Inflammatory macrophage treated with lipopolysaccharide for 1 hour (primary cell): ENCODE measurements around the gene EOMES.
"Not testable (repeated sequence)": the region's sequence is repeated elsewhere in the genome, so short reads cannot be mapped to it uniquely, and the experiment has no call there.

ENCODE experiments used
- DNase-seq, 2 donors: peaks; one replicate each; pipeline ENCODE4 v3.0.0-alpha.2; 2020 to 2022

EOMES gene

DNA sequence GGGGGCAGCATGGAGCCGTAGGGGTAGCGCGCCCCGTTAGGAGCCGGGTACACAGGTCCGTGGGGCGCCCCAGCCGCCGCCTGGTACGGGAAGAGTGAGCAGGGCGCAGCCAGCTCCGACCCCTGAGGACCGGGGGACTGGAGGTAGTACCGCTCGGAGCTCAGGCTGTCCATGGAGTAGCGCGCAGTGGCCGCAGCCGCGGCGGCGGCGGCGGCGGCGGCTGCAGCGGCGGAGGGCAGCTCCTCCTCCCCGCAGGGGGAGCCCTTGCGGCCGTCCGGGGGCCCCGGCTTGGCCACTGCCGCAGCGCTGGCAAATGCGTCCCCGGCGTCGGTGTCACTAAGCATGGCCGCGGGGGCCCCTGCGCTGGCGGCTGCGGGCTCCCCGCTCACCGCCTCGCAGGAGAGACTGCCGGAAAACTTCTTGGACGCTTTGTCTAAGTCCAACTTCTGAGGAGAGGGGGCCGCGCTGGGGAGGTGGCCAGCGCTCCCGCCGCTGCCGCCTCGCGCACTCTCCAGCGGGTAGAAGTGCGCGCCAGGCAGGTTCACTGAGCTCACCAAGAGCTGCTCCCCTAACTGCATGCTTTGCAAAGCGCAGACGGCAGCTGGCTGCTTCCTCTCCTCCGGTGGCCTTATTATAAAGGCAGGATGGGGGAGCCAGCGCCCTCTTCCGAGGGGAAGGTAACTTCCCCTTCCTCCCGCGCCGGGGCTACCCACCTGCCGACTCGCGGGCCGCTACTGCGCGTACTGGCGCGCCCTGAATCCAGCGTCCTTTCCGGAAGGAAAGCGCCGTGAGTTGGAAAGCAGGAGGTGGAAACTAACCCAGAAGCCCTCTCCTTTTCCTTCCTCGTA lies at the start of gene EOMES:
EOMES (minus strand) TSS at position 607 of the 848 bp plus-strand sequence; CDS start at position 578, 29 bp downstream.
- DNase-seq, result no peak

GRCh38 chr3:27770384-27770783 lies 48.3 kb upstream of the EOMES start:
- not testable (repeated sequence) for DNase-seq

GRCh38 chr3:27767000-27767399 lies 44.9 kb upstream of the EOMES start:
- no peak for DNase-seq

DNA sequence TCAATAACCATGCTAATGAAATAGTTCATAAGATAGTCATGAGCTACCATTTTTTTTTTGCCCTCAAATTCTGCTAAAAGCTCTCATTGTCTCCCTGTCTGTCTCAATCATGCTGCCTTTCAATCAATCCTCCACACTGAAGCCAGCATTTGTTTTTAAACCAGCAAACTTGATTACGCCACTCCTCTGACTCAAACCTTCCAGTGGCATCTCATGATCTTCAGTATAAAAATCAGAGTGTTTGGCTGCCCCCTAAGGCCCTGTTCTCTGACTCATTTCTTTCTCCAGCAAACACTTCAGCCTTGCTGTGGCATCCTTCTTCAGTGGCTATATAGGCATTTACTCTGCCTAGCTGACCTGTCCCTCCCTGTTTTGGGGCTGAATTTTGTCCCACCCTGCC lies 36.0 kb upstream of the EOMES start:
- peak; percentile 1 to 3 for DNase-seq

GRCh38 chr3:27756877-27757276 lies 34.8 kb upstream of the EOMES start:
- no peak for DNase-seq

DNA sequence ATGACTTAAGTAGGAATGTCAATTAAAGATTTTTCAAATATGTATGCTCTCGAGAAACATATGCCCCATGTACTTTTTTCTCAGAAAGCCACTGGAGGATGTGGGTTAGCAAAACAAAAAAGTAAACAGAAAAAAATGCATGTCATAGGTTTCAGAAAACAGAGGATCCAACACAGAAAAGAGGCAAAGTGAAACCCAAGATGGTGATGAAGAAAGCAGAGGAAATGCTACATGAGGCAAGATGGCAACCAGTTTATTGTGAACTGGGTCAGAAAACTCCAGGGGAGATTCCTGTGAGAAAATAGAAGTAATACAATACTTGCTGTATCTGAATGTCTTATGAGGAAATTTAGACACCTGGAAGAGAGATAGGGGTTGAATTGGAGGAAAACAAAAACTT lies 30.8 kb upstream of the EOMES start:
- no peak for DNase-seq

DNA sequence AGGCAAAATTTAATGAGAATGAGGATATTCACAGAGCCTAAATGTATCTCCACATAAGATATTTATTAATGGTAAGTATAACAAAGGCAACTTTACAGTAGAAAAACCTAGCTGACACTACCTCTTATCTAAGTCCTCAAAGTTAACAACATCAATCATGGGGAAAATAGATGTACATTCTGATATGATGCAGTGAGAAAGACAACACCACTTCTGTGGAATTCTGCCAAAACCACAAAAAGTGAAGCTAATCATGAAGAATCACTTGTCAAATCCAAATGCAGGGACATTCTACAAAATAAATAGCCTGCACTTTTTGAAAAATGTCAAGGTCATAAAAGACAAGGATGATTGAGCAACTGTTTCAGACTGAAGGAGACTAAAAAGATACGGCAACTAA lies 27.5 kb upstream of the EOMES start:
- DNase-seq, result no peak

- no peak for DNase-seq
These were observed 24.7 kb upstream of the EOMES start for GRCh38 chr3:27746838-27747237.

DNA sequence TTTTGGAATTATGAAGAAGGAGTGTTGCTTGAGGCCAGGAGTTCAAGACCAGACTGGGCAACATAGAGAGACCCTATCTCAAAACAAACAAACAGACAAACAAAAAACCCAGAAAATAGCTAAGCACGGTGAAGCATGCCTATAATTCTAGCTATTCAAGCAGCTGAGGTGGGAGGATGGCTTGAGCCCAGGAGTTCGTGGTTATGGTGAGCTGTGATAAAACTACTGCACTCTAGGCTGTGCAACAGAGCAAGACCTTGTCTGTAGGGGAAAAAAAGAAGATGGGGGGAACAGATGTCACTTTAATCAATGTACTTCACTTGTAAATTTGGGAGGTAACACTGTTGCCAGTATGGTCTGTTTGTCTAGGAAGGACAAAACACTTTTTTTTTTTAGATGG lies 18.7 kb upstream of the EOMES start:
- no peak for DNase-seq

DNA sequence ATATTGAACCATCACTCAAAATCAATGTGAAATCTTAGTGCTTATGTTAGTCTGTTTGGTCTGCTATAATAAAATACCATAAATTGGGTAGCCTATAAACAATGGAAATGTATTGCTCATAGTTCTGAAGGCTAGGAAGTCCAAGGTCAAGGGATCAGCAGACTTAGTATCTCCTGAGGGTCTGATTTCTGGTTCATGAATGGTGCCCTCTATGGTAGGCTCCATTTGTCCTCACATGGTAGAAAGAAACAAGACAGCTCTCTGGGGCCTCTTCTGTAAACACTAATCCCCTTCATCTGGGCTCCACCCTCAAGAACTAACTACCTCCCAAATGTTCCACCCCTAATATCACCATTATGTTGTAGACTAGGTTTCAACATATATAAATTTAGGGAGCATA lies 15.0 kb upstream of the EOMES start:
- DNase-seq, result no peak

GRCh38 chr3:27730774-27731659 lies 8.9 kb upstream of the EOMES start:
- DNase-seq, result no peak

- DNase-seq, result no peak
These were observed 7.9 kb upstream of the EOMES start for GRCh38 chr3:27729748-27730611.

GRCh38 chr3:27729325-27729724 lies 7.2 kb upstream of the EOMES start:
- DNase-seq, result no peak

DNA sequence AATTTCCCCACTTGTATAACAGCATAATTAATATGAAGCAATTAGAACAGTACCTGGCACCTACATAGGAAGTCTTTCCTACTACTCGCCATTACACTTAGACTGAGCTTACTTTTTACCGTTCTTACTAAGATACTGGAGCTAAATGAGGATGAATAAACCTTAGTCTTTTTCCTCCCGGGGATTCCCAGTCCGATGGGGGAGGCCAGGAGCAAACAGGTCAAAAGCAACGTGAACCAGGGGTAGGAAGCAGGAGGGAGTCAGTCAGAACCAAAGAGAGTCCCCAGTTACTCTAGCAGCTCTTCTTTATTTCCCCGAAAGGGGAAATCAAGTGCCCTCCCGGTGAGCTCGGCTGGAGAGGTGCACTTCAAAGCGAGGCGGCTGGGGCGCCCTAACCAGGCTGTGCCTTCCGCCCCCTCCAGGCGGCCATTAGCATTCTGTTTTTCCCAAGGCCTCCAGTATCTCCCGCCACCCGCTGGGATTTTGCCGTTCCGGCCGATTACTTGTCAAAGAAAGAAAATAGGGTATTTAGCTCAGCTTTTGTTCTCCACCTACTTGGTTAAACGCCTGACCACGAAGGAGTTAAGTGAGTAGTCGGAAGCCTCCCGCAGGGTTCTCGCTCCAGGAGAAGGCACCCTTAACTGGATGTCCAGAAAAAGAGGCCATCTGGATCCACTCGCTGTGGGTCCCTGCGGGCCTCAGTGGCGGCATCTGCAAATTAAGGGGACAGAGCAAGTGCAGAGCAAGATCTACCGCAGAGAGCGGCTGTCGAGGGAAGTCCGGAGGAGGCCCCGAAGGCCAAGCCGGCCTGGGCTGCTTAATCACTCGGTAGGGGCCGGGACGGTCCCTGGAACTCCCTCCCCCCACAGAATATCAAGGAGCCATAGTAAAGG lies 6.3 kb upstream of the EOMES start:
- no peak for DNase-seq

GRCh38 chr3:27726240-27726639 lies 4.1 kb upstream of the EOMES start:
- no peak for DNase-seq

DNA sequence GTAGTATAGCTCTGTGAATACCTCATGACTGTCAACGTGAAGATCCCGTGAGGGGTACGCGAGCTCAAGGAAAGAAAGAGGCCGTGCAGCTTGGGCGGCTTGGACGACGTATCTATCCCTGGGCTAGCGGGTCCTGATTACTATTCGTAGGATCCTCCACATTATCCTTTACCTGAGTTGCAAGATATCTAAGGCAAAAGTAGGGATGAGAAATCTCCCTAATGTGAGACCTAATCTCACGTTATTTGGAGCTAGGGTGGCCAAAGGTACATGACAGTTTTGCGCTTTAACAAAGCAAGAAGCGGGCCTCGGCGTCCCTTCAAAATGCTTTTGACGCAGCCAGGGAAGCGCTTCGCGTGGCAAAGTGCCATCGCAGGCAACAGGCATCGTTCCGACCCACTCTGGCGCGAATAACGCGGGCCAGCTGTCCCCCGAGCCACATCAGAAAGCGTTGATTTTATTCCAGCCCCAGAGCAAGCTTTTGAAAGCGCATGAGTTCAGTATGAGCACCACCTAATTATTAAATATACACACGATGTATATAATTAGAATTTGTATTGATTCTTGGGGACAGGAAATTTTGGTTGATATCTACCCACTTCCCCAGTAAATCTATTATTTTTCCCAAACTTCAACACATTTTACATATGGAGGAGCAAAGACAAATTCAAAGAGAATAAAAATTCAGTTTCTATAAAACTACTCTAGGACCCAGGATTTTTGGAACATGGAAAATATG lies 2.5 kb upstream of the EOMES start:
- no peak for DNase-seq

GRCh38 chr3:27723815-27724458 lies 1.8 kb upstream of the EOMES start:
- DNase-seq, result no peak

GRCh38 chr3:27723456-27723814 lies 1.3 kb upstream of the EOMES start:
- DNase-seq, result no peak

DNA sequence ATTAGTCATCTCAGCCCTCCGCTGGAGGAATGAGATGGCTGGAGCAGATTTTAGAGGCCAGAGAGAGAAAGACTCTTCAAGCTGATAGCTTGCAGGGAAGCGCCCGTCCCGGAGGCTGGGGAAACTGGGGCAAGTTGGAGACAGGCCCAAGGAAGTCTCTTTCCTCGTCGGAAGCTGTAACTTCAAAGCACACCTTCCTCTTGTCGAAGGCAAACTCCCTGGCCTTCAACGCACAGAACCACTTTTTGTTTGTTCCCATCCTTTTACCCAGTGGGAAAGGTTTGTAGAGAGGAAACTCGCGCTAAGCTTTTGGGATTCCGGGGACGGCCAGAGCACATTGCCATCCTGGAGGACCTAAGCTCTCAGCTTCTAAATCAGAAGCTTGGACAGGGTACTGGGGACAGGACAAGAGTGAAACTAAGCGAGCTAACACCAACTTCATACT lies 900 bp upstream of the EOMES start:
- DNase-seq, result no peak

GRCh38 chr3:27720899-27721716 lies 1.0 kb downstream of the EOMES start:
- no peak for DNase-seq
